HG02884 (cell line): ENCODE data around the gene FZD1.

Source experiments
- ATAC-seq: cut with Tn5 transposase; IDR thresholded peaks from one replicate; pipeline ENCODE4 v1.9.1; 2021; ENCODE audit warnings: mild to moderate bottlenecking, moderate library complexity; ENCODE audit not compliant: unreplicated experiment

The FZD1 gene

DNA sequence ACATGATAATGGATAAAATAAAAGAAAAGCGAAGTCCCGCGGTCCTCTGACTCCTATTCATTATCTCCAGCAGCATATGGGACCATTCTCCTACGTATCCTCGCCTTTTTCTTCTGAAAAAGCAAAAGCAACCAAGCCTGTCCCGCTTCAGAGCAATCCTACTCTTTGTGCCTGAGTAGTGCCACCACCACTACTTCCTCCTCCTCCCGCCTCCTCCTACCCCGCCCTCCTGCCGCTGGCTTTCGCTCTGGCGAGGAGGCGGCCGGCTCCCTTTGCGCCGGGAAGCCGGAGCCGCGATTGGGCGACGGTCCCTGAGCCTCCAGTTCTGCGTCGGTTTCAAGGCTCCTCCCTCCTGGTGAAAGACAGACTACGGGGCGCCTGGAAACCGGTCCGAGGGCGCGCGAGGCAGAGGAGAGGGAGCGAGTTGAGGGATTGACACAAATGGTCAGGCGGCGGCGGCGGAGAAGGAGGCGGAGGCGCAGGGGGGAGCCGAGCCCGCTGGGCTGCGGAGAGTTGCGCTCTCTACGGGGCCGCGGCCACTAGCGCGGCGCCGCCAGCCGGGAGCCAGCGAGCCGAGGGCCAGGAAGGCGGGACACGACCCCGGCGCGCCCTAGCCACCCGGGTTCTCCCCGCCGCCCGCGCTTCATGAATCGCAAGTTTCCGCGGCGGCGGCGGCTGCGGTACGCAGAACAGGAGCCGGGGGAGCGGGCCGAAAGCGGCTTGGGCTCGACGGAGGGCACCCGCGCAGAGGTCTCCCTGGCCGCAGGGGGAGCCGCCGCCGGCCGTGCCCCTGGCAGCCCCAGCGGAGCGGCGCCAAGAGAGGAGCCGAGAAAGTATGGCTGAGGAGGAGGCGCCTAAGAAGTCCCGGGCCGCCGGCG, at the start of gene FZD1:
Gene FZD1, plus strand, starts transcription at position 388 of the 878 bp plus-strand sequence. Its CDS starts 448 bp downstream, at position 836.
- ATAC-seq = peak; percentile 86

DNA sequence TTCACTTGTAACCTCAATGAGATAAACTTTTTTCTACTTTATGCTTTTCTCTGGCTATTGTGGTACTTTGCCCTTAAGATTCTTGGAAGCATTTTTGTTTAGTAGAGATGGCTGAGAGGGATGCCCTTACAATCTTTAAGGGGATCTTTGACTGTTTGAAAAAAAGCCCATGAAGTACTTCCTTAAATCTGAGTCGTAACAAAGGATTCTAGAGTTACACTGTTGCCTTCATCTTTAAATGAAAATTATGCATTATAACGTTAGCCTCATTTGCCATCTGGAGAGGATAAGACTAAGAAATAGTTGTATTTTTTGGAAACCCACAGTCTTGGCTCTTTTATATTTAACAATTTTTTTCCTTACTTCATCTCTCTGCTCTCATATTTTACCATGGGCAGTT, 37.8 kb upstream of the FZD1 start:
- ATAC-seq = no peak

DNA sequence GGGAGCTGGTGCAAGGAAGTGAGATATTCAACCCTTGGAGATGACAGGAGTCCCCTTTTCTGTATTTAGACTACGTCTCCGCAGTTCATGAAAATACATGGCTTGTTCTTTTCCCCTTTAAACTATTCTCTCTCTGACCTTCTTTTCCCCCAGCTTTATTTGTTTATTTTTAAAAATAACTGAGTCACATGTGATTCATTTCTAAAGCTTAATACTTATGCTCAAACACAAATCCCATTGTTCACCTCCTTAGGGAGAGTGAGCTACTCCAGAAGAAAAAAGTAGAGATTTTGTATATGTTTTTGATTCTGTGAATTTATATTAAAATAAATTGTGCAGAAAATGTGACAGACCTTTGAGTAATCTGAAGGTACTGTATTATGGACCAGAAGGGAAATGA, 35.9 kb upstream of the FZD1 start:
- no peak for ATAC-seq

DNA sequence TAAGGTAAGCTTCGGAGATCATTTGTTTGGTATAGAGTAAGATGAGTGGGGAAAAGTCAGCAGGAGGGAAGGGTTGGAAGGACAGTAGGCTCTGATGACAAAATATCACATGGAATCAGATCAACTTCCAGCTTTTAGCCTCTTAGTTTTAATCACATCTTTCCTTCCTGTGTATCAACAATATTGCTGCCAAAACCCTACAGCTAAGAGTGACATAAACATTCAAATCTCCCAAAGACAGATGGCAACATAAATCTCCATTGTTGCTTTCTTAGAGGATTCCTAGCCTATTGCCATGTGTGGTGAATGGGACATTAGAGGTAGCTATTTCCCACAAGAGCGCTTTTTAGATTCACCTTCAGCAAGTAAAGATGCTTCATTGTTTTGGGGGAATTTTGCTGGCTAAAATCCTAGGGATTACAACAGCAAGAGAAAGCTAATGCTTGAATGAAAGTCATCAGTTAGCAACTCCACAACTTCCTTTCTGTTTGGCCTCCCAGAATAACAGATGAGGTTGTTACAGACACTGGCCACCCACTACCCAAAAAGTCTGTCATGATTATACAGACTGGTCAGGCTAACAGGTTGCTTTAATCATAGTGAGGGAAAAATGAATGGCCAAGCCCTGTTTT, 35.2 kb upstream of the FZD1 start:
- no peak for ATAC-seq

DNA sequence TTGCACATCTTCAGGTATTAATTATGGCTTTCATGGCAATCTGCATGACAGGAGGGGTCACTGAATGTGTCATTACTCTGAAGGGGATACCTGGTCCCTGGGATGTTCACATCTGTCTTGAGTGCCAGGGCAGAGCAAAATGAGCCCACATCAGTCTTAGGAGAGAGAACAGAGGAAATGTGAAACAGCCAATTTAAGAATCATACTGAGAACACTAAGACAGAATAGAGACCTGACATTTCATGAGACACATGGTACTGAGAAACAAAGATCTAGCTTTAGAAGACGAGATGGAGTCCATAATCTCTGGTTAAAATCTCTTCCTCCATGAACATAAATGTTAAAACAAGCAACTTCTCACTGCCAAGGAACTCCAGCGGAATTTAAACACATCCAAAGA, 34.1 kb upstream of the FZD1 start:
- ATAC-seq = no peak

DNA sequence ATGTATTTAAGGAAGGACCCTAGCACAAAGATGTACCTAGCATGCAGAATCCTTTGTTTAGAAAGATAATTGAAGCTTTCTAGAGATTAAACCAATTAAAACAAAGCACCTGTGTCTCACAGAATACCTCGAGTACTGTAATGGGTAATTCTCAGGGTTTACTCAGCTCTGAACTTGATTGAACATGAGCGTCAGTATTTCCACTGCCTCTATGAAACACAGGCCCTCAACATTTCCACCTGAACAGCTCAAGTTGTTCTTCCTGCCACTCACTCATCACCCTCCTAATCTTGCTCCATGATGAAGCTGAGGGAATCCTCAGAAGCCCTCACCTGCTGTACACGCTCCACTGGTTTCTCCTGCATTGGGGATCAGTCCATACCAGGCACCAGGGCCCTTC, 33.7 kb upstream of the FZD1 start:
- ATAC-seq = no peak

DNA sequence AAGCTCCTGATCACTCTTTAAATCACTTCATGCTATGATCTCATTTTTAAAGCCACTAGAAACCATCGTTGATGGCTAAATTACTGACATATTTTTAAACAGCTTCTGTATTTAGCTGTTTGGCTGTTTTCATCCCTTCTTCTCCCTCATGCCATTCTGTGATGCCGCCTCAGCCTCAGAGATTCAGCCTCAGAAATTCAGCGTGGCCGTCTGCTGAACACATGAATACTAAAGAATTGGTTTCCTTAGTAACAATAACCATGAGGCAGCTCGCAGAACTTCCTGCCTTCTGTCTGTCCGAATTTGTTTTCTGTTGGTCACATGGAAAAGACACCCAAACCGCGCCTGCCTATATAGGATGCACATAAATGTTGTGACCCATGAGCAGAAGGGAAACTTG, 31.0 kb upstream of the FZD1 start:
- no peak for ATAC-seq

DNA sequence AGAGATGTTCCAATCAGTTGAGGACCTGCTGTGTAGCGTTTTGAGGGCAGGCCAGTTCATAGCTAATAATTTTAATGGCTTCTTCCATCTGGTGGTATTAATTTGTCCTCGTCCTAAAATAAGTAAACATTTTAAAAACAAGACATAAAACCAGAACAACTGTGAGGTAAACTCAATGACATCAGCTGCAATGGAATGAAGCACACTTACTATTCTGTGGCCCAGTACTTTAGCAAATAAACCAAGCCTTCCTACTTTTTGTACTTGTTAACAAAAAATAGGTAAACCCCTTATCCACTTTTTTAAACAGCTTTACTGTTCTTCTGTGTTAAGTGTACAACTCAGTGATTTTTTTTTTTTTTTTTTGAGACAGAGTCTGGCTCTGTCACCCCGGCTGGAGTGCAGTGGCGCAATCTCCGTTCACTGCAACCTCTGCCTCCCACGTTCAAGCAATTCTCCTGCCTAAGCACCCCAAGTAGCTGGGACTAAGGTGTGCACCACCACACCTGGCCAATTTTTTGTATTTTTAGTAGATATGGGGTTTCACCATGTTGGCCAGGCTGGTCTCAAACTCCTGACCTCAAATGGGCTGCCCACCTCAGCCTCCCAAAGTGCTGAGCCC, 28.9 kb upstream of the FZD1 start:
- no peak for ATAC-seq

DNA sequence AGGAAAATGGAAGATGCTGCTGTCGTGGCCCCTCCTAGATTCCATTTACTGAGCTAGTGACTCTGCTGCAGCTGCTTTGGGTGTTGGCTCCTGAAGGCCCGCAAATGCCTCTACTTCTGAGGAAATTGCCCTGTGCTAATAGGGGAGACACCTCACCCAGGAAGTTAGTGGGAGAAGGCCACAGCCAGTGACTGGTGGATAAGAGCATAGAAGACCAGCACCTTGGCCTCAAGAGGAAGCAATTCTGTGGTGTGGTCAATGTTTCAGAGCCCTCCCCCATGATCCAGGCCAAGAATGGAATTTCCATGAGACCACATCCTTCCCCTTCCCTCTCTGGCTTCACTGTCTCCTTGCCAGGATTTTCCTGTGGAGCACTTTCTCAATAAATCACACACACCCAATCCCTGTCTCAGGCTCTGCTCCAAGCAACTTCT, 25.0 kb upstream of the FZD1 start:
- no peak for ATAC-seq

DNA sequence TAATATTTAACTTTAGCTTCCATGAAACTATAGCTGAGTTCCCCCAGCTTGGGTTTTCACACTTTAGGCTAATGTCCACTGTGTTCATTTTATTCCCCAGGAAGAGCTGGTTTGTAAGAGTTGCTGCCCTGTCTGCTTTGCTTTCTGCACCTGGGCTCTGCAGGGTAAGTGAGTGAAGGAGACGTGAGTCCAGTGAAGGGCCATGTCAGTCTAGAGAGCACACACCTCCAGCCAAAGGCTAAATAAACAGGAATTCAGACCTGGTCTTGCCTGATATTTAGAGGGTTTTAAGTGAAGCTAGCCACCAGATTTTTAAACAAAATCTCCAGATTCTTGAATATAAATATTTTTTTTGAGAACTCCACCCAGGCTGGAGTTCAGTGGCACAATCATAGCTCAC, 24.5 kb upstream of the FZD1 start:
- no peak for ATAC-seq

DNA sequence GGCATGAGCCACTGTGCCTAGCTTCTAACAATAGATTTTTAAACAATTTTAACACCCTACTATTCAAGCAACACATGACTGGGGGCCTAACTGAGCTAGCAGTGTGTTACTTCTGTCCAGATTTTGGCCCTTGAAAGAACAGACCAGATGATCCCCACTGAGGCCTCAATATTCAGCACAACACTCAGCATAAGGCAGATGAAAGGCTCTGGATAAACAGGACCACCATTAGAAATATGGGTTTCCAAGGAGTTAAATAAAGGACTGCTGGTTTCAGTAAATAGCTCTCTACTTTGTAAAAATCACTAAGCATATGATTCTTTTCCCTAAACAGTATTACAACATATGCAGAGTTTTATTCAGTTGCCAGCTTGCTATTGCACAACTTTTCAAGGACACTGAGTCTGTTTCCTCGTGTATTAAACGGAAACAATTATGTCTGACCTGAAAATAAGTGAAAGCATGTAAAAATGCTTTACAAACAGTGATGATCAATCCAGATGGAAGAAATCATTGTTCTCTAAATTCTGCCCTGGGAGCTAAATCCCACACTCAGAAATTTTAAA, 23.8 kb upstream of the FZD1 start:
- no peak for ATAC-seq

DNA sequence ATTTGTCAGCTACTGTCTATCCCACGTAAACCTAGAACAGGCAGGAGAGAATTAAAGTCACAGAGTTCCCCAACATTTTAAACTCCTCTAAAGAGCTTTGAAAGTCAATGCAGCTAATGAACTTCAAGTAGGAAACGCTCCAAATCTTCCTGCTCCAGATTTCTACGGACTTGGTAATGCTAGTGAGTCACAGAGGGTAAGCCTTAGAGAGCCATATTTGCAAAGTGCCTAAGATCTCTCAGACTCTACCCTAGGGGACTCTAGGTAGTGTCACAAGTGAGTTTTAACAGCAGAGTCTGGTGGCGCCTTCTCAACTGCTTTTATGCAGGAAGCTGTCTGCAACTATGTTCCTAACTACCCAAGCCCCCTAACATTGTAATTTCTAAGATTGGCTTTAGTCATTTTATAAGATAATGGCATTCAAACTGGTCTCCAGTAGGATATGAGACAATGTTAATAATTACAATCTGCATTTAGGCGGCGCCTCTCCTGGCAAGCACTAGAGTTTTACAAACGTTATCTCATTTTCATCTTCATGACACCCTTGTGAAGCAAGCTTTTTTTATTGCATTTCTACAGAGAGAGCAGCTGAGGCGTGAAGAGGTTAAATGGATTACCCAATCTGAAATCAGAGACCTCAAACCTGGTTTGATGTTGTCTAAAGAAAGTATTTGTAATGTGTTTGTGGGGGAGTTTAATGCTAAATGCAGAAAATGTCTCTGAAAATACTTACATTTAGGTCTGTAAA, 22.0 kb upstream of the FZD1 start:
- no peak for ATAC-seq

DNA sequence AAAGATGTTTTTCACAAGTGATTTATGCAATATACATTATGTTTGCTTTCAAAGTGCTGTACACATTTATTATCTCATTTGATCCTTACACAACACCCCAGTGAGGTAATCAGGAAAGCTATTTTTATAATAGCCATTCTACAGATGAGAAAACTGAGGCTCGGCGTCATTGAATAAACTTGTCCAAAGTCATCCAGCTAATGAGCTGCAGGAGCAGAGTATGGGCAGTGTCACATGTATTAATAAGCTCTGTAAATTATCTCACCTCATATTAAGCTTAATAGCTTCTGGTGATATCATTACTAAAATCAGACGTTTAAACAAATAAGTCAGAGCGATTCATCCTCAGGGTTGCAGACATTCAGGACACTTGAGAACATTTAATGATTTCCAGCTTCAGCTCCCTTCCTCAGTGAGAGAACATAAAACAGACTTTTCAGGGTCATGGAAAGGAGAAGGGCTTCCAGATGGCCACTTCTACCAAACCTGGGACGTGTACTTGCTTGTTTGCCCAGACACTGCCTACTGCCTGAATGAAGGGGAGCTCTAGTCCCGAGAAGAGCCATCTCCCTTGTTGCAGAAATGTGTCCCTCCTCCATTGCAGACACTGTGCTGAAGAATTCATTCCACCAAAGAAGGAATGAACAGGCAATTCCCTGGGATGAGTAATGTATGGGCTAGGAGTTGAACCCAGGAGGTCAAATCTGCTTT, 20.5 kb upstream of the FZD1 start:
- ATAC-seq = no peak

DNA sequence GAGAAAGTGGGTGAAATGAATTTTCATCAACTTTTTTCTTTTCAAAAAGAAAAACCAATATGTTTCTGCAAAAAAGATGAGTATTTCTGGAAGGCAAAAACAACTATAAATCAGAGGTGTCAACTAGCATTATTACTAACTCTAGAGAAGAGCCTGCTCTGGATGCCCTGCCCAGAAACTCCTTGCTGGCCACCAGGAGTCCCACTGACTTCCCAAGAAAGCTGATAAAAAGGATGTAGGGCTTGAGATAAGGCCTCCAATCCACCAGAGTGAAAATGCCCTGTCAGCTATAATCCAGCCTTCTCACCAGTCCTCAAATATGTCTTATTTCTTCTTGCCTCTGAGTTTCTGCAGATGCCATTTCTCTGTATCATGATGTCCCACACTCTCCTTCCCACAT, 16.7 kb upstream of the FZD1 start:
- ATAC-seq = no peak

DNA sequence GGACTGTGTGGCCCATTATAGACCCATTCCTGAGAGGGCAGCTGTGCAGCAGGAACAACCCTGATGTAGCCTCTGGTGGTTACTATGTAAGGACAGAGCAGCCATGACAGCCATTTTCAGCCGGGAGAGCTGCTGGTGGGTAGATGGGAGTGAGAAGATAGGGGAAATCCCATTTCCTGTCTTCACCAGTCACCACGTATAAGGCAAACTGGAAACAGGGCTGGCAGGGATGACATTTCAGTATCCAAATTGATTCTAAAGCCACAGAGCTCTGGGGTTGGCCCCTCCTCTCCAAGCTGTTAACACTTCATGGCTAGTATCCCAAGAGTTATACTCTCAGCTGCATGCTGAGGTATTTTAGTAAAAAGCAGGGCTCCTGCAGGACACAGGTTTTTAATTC, 15.2 kb upstream of the FZD1 start:
- no peak for ATAC-seq

DNA sequence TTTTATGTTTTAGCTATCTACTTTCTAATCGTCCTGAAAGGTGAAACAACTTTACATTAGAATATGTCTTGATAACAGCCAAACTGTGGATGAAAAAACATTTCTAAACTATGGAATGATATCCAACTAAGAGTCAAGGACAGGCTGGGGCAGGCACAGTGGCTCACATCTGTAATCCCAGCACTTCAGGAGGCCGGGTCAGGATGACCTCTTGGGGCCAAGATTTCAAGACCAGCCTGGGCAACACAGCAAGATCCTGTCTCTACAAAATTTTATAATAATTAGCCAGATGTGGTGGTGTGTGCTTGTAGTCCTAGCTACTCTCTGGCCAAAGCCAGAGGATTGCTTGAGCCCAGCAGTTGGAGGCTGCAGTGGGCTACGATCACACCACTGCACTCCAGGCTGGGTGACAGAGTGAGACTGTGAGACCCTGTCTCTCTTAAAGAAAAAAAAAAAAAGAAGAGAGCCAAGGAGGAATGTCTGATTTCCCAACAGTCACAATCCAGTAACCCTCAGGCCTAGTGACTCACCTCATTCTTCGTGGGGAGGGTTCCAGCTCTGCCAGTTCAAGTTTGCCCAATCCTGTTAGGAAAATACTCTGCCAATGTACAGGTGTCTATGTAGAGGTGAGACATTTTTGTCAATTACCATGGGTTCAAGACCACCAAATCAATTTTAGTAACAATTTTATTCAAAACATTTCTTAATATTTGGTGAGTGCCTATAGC, 14.6 kb upstream of the FZD1 start:
- ATAC-seq = no peak

DNA sequence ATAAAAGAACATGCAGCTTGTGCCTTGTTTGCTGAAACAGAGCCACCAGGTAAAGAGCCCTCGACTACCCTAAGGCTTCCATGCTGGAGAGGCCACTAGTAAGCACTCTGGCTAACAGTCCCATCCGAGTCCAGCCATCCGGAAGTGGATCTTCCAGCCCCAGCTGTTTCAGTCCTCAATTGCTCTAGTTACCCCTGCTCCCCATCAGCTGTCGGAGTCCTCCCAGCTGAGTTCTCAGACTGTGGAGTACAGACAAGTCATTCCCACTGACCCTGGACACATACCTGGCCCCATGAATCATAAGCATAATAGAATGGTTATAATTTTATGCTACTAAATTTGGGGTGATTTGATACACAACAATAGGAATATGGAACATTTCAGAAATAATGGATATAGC, 13.5 kb upstream of the FZD1 start:
- ATAC-seq = no peak

DNA sequence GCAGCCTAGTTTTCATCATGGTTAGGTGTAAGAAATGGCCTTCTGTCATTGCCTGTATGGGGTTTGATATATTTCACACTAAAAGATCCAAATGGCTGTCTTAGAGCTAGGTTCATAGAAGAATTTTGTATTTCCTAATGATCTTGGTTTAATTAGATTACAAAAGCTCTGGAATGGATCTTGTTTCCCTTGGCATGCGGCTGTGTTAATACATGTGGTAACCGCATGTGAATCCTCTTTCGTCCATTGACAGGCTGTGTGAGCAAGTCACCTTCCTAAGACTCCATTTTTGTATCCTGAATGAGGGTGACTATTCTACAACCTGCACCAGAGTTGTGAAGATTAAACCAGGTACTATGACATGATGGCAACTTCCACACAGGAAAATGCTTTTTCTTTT, 12.4 kb upstream of the FZD1 start:
- ATAC-seq = no peak

DNA sequence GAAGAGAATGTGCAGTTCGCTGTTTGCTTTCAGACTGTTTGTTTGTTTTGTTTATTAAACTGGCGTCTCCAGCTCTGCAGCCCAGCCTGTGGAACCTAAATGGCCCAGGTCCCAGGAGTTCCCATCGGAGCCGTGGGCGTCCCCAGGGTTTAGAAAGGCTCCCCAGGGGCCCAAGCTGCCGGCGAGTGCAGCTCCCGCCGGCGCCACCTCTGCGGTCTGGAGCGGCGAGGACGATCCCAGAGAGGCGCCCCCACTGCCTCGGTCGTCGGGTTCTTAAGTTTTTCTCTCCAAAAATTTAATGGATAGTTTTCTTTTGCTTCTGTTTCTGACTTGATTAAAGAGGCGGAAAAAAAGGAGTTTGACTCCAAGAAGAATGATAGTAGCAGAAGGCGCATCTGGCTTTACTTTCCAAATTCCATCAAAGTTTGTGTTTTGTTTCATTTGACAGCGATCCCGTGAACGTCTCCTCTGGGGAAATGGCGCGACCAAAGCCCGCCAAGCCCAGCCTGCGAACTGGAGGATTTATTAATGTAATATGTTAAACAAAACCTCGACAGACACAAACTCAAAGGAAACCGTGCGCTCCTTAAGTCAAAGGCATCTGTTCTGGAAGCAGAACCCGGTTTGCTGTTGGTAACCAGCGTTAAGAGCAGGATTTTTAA, 718 bp upstream of the FZD1 start:
- ATAC-seq = no peak
